Astrocyte (in vitro differentiated cells and primary cell): ENCODE results near the gene THNSL1.

Experiments
- EZH2 ChIP-seq: IDR thresholded peaks from 2 replicates; pipeline ENCODE4 v1.6.1; 2012; ENCODE audit warnings: mild to moderate bottlenecking, low read length, inconsistent platforms; ENCODE audit not compliant: insufficient read depth
- TF ChIP-seq, protein P1 (sequence below): IDR thresholded peaks from 2 replicates; pipeline ENCODE4 v1.5.1; 2011; ENCODE audit warnings: low read depth, mild to moderate bottlenecking, inconsistent platforms, low read length, moderate library complexity; ENCODE audit not compliant: insufficient read depth

DNA sequence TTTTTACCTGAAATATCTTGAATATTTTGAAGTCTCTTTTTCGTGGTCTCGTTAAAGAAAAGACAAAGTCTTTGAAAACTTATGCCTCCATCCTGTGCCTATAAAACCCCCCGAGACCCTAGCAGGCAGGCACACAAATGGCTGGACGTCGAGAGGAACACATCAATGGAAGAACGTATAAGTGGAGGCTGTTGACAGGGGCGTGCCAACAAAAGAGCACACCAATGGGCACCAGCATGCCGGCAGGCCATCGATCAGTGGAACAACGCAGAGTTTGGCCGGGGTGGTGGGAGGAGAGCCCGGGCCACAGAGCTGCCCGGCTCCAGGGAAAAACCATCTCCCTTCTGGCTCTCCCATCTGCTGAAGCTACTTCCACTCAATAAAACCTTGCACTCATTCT is 25.1 kb upstream of the THNSL1 start:
- TF ChIP-seq, protein P1, sequence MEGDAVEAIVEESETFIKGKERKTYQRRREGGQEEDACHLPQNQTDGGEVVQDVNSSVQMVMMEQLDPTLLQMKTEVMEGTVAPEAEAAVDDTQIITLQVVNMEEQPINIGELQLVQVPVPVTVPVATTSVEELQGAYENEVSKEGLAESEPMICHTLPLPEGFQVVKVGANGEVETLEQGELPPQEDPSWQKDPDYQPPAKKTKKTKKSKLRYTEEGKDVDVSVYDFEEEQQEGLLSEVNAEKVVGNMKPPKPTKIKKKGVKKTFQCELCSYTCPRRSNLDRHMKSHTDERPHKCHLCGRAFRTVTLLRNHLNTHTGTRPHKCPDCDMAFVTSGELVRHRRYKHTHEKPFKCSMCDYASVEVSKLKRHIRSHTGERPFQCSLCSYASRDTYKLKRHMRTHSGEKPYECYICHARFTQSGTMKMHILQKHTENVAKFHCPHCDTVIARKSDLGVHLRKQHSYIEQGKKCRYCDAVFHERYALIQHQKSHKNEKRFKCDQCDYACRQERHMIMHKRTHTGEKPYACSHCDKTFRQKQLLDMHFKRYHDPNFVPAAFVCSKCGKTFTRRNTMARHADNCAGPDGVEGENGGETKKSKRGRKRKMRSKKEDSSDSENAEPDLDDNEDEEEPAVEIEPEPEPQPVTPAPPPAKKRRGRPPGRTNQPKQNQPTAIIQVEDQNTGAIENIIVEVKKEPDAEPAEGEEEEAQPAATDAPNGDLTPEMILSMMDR, result no peak
- TF ChIP-seq EZH2, result no peak
